Stimulated activated CD8-positive, alpha-beta memory T cell treated with anti-CD3 and anti-CD28 coated beads, Interleukin-12 subunit alpha, Interleukin-12 subunit beta, amount 100 ng/mL, for 1 hour (primary cell): ENCODE measurements around the gene MLLT10.
"Not testable (repeated sequence)": the region's sequence is repeated elsewhere in the genome, so short reads cannot be mapped to it uniquely, and the experiment has no call there.

ENCODE experiments used
- DNase-seq: peaks from one replicate; pipeline ENCODE4 v3.0.0-alpha.2; 2020; ENCODE audit warnings: low read depth

MLLT10 gene

DNA sequence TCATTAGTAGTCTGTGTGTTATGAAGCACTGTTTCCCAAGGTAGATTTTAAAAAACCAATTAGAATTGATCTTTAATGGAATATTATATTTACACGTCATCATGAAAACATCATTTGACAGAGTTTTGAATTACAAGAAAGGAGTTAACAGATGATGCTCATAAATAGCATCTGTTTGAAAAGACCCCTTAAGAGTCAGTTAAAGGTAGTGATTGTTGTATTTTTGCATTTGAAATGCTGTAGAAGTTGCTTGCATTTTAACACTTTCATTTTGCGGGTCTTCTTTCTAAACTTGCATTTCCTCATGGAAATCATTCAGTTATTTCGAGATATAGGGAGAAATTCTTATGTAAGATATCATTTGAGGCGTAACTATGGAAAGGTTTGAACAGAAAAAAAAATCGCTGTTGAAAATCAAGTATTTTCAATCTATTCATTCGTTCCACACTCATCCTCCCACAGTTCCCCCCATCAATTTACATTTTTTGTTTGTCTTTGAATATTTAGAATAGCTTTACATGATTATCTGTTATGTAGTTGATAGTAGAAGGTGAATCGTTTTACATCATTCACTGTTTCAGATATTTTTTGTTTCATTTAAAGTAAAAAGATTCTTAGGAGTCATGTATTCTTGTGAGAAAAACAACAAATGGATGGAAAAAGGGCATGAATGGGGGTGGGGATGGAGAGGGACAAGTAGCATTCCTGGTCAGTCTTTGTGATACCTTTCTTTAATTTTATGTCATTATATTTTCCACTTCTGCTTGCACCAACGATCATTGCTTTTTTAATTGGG is 5.6 kb upstream of the MLLT10 start:
- DNase-seq: no peak

DNA sequence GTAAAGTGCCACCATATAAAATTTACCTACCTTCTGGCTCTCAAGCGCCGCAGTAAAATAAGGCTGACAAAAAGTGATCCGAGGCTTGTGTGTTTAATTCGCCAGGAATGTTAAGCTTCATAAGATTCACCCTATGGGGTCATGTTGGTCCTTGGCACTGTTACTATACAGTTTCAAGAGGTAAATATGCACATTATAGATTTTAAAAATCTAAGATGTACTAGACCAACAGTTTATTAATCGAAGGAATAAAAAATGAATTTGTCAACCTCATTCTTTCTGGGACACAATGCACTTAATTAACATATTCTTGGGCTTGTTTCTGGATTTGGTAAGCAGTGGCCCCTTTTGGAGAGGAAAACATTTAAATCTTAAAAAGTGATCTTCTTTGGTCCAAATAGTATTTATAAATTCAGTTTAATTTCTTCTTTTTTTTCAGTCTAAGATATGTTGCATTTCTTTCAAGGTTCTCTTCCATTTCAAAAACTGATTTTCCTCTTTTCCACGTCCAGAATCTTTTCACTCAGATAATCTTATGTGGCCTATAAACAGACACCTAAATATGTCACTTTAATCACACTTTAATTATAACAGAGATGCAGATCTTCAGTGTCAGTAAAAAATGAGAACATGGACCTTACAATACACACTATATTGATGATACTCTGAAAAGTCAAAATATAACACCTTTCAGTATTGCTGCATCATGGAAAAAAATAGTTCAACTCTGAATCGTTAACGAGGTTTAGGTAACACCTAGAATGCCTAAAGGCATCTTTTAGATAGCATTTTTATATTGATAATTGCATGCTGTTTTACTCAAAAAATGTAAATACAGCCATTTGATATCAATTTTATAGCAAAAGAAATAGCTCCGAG is 4.8 kb upstream of the MLLT10 start:
- no peak for DNase-seq

DNA sequence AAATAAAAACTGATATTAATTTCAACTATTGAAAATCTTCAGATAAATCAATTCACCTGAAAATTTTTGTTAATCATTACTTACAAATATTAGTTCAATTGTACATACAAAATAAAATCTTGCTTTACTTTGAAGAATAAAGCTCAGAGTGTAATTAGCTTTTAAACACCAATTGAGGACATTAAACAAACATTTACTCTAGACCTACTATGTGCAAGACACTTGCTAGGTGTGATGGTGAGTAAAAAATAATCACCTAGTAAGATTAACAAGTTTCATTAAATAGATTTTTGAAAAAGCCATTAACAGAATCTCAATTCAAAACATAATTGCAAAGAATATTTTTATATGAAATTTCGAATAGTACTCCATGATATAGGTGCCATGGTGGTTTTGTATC is 3.9 kb upstream of the MLLT10 start:
- no peak for DNase-seq

DNA sequence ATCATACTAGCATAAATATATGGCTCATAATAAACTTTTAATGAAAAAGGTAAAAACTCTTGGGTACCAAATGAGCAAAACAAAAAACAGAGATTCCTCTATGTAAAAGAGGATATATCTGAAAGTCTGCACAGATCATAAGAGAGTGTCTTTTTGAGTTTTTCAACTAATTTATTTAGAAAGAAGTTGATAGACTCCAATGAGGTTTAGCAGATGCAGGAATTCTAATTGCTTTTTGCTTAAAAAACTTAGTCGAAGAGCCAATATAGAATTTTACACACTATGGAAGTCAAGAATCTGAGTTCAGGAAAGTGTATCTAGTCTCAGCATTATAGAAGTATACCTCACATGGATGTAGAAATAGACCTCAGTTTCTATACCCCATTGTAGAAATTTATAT is 3.4 kb upstream of the MLLT10 start:
- DNase-seq: no peak

DNA sequence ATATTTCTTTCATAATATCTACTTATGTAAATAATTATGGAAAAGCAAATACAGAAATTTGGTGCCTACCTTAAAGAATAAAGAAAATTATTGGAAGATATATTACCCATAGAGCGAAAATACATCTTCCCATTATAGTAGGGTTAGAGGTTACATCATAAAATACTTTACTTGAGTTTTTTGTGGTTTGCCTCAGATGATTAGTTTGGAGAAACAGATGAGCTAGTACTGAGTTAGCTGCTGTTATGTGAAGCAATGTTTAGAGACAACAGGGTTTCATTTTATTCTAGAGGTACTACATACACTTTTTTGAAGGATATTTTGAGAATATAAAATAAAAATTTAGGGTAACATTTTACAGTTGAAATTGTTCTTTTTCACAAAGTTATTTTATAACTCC is 2.9 kb upstream of the MLLT10 start:
- DNase-seq: no peak

DNA sequence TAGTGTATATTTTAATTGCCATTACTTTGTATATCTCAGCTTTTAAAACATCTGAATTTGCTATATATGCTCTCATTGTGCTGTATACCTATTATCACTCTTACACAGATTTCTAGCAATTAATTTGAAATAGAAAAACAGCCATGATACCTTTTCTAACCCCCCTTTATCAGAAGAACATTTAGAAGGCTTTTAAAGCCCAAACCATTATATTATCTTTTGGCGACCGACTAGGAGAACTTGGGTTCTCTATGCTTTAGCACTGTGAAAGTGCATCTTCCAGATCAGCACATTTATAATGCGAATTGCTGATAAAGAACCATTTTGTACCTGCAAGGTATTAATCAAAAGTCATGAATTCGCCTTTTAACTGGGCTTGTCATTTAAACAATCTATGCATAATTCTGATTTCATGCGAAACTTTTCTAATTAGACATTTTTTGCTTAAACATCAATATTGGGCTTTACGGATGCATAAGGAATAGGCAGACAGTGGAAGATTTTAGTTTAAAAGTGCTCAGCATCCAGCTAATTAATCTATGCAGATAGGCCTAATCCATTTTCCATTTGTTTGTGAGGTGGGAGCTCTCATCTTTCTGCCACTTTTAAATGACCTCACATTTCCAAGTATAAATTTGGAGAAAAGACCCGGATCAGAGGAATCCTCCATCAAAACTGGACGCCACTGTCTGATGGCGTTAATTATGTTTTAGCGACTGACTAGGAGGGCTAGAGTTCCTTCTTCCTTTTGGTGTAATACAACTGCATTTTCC is 1.2 kb upstream of the MLLT10 start:
- no peak for DNase-seq

DNA sequence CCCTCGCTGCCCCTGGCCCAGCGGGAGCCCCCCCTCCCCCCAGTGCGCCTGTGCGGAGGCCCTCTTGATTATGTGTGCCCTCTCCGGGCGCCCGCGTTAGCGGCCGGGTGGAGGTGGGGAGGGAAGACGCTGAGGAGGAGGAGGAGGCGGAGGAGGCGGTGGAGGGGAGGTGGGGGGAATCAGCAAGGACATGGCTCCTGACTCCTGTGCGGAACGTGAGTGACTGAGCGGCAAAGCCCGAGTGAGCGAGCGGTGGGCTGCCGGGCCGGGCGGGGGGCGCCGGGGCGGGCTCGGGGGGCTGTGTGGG is 201 bp downstream of the MLLT10 start:
- no peak for DNase-seq

DNA sequence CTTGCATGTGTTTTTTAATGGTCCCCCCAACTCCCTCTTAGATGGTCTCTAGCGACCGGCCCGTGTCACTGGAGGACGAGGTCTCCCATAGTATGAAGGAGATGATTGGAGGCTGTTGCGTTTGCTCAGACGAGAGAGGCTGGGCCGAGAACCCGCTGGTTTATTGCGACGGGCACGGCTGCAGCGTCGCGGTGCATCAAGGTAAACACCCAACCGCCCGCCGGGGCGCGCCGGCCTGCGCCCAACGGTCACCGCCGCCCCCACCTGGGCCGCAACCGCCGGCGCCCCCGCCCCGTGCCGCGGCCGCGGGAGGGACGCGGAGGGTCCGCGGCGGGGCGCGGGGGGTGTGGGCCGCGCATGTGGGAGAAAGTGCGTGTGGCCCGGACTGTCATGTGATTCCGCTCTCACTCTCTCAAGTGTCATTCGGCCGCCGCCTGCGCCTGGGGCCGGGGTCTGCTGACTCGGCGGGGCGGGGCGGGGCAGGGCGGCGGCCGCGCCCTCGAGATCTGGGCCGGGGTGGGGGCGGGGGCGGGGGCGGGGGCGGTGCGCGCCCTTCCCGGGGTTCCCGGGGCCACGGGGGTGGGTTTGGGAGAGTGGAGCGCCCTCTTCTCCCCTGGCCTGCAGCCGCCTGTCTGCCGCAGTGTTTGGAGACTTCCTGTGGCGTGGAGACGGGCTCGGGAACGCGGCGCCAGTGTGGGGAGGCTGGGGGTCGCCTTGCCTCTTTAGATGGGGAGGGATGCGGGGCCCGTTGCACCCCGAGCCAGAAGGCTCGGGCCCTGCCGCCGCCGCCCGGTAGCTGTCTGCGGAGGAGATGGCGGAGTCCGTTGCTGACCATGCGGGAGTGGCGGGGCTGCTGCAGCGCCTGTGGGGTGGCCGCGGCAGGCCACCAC is 817 bp downstream of the MLLT10 start:
- no peak for DNase-seq

DNA sequence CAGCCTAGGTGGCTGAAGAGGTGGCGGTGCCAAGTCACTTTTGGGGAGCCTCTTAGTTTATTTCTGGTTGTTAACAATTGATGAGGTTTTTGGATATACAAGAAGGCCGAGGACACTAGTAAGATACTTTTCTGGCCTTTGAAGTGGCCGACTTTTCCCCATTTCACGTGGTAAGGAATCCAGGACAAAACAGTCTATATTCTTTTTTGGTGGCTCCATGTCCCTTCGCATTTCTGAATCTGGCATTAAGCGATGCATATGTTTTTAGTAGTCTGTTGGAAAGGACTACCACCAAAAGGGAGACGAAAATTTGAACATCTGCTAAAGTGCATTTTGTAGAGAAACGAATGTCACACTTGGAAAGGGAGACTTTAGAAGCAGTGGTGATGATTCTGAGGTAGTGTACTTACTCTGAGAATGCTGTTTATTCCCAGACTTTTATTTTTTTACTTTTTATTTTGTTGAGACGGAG is 1.5 kb downstream of the MLLT10 start:
- DNase-seq: no peak

DNA sequence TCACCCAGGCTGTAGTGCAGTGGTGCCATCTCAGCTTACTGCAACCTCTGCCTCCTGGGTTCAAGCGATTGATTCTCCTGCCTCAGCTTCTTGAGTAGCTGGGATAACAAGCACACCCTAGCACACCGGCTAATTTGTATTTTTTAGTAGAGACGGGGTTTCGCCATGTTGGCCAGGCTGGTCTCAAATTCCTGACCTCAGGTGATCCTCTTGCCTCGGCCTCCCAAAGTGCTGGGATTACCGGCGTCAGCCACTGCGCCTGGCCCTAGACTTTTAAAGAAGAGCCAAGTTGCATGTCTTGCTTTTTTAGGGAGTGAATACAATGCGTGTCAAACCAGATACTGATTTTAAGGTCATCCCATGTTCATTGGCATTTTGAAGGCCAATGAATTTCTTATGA is 1.9 kb downstream of the MLLT10 start:
- not testable (repeated sequence) for DNase-seq

DNA sequence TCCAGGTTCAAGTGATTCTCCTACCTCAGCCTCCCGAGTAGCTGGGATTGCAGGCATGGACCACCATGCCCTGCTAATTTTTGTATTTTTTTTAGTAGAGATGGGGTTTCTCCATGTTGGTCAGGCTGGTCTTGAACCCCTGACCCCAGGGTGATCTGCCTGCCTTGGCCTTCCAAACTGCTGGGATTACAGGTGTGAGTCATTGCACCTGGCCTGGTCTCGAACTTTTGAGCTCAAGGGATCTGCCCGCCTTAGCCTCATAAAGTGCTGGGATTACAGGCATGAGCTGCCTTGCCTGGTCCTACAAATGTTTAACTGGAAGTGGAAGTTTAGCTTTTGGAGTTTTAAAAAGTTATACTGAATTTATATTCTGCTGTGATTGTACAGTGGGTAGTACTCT is 2.8 kb downstream of the MLLT10 start:
- no peak for DNase-seq

DNA sequence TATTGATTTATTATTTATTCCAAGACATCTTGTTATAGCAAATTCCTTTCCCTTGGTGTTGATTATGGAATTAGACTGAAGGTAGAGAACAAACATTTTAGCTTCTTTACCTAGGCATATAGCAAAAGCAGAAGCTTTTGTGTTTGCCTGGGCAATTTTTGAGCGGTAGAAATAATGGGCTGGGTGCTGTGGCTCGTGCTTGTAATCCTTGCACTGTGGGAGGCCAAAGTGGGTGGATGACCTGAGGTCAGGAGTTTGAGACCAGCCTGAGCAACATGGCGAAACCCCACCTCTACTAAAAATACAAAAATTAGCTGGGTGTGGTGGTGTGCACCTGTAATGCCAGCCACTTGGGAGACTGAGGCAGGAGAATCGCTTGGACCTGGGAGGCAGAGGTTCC is 6.7 kb downstream of the MLLT10 start:
- DNase-seq: not testable (repeated sequence)

DNA sequence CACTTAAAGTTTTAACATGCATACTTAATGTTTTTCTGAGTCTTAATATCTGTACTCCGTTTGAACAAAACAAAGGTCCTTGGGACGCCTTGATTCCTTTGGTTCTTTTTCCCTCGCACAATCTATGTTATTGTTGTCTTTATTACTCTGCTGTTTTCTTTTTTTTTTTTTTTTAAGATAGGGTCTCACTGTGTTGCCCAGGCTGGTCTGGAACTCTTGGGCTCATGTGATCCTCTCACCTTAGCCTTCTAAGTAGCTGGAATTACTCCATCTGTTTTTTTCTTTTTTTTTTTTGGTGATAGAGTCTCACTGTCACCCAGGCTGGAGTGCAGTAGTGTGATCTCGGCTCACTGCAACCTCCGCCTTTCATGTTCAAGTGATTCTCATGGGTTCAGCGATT is 13.2 kb downstream of the MLLT10 start:
- no peak for DNase-seq

DNA sequence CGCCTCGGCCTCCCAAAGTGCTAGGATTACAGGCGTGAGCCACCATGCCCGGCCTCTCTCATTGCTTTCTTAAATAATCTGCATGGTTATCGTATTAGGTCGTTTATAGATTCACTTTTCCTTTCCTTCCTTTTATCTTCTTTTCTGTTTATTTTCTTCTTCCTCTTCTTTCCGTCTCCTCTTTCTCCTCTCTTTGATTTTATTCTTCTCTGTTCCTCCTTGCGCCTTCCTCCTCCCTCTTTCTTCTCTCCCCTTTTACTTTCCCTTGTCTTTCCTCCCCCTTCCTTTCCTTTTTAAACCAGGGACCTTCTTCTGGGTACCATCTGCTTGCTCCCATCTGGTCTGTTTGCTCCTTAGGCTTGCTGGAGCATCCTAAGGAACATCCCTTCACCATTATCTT is 18.6 kb downstream of the MLLT10 start:
- DNase-seq: no peak

DNA sequence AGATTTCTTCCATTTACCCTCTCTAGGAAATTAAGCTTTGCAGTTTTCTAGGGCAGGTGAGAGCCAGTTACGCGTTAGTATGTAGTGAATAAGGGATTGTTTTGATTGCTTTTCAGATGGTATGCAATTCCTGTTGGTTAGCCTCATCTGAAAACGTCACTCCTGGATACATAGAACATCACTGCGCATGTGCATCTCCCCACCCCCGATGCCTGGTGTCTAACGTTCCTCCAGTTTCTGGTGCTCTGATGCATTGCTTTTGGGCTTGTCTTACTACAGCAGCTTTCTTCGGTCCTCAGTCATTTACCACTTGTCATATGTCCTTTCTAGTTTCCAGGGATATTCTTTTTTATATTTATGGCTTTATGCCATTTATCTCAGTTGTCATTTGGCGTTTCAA is 22.5 kb downstream of the MLLT10 start:
- no peak for DNase-seq

DNA sequence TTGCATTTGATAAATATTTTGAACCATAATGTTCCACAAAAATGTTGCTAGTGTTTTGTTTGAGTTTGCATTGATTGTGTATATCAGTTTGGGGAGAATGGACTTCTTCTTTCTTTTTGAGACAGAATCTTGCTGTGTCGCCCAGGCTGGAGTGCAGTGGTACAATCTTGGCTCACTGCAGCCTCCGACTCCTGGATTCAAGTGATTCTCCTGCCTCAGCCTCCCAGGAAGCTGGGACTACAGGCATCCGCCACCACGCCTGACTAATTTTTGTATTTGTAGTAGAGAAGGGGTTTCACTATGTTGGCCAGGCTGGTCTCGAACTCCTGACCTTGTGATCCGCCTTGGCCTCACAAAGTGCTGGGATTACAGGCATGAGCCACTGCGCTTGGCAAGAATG is 25.0 kb downstream of the MLLT10 start:
- DNase-seq: not testable (repeated sequence)

DNA sequence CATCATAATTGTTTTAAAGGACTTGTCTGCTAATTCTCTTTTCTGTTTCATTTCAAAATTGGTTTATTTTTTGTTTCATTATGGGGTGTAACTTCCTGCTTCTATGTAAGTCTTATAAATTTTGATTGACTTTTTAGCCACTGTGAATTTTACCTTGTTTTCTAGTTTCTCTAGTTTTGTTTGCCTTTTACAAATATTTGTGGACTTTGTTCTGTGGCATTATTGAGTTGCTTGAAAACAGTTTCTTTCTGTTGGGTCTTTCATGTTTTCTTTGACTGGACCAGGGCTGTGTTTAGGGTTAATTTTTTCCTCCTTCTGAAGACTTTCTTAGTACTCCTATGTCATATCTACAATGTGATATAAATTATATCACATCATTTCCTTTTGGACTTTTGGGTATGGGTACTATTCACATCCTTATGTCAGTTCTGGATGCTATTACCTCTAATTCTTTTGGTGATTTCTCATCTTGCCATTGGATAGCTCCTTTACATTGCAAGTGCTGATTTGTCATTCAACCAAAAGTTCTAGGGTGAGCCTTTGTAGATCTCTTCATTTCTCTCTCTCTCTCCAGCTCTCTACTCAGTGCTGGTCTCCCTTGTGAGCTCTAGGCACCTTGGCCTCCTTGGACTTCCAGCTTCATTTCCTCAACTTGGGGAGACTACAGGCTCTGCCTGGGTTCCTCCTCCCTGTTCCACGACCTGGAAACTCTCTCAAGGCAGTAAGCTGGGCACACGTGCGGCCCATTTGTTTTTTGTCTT is 36.9 kb downstream of the MLLT10 start:
- DNase-seq: no peak

DNA sequence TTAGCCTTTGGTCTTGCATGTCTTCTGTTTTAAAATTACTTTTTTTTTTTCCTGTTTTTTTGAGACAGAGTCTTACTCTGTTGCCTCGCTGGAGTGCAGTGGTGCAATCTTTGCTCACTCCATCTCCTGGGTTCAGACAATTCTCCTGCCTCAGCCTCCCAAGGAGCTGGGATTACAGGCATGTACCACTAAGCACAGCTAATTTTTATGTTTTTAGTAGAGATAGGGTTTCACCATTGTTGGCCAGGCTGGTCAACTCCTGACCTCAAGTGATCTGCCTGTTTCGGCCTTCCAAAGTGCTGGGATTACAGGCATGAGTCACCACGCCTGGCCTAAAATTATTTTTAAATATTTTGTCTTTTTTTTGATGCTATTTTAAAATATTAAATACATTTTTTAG is 38.5 kb downstream of the MLLT10 start:
- no peak for DNase-seq

DNA sequence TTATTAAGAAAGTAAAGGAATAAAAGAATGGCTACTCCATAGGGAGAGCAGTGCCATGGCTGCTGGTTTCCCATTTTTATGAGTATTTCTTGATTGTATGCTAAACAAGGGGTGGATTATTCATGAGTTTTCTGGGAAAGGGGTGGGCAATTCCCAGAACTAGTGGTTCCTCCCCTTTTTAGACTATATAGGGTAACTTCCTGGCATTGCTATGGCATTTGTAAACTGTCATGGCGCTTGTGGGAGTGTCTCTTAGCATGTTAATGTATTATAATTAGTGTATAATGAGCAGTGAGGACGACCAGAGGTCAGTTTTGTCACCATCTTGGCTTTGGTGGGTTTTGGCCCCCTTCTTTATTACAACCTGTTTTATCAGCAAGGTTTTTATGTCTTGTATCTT is 40.5 kb downstream of the MLLT10 start:
- DNase-seq: not testable (repeated sequence)

DNA sequence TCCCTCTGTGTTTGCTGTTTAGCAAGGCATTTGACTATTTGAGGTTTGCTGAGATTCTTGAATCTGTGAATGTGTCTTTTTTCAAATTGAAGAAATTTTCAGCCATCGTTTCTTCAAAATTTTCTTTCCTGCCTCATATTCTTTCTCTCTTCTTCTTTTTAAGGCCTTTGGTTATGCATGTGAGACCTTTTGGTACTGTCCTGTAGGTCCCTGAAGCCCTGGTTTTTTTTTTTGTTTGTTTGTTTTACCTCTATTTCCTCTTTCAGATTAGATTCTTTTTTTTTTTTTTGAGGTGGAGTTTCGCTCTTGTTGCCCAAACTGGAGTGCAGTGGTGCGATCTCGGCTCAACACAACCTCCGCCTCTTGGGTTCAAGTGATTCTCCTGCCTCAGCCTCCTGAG is 45.3 kb downstream of the MLLT10 start:
- no peak for DNase-seq

DNA sequence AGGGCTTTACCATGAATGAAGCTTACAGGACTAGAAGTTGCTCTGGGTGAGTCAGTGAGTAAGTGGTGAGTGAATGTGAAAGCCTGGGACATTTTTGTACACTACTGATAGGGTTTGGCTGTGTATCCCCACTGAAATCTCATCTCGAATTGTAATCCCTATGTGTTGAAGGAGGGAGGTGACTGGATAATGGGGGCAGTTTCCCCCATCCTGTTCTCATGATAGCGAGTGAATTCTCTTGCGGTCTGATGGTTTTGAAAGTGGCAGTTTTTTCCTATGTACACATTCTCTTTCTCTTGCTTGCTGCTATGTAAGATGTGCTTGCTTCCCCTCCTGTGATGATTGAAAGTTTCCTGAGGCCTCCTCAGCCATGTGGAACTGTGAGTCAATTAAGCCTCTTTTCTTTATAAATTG is 47.4 kb downstream of the MLLT10 start:
- DNase-seq: not testable (repeated sequence)
